Neural cell (in vitro differentiated cells): ENCODE data around the gene SLC17A2.

Source experiments
- CTCF ChIP-seq: fragments of 450-650 bp; IDR thresholded peaks from 2 replicates; pipeline ENCODE4 v1.5.1; 2014; ENCODE audit warnings: antibody characterized with exemption, mild to moderate bottlenecking, moderate library complexity; ENCODE audit not compliant: poor library complexity, severe bottlenecking
- EP300 ChIP-seq: fragments of 450-650 bp; conservative IDR thresholded peaks from 2 replicates; pipeline ENCODE4 v1.6.1; 2014; ENCODE audit warnings: antibody characterized with exemption, mild to moderate bottlenecking, moderate library complexity; ENCODE audit not compliant: poor library complexity, severe bottlenecking
- EZH2 ChIP-seq: fragments of 200-600, 300-800 bp; shearing (Covaris generic), sonication (generic); IDR thresholded peaks from 2 replicates; pipeline ENCODE4 v1.6.1; 2014; ENCODE audit warnings: antibody characterized with exemption, low read length, borderline replicate concordance, mild to moderate bottlenecking; ENCODE audit not compliant: insufficient read depth, poor library complexity, severe bottlenecking
- POLR2AphosphoS5 ChIP-seq: IDR thresholded peaks from 2 replicates; pipeline ENCODE4 v1.6.1; 2012
- RAD21 ChIP-seq: fragments of 450-650 bp; conservative IDR thresholded peaks from 2 replicates; pipeline ENCODE4 v1.6.1; 2014; ENCODE audit warnings: antibody characterized with exemption, mild to moderate bottlenecking, moderate library complexity
- TAF1 ChIP-seq: IDR thresholded peaks from 2 replicates; pipeline ENCODE4 v1.6.1; 2012; ENCODE audit warnings: low read depth

GRCh38 chr6:25895771-25896170 is 34.7 kb downstream of the SLC17A2 start:
- TF ChIP-seq TAF1, result no peak
- TF ChIP-seq RAD21, result no peak
- no peak for TF ChIP-seq CTCF
- no peak for TF ChIP-seq EZH2
- TF ChIP-seq POLR2AphosphoS5, result no peak
- TF ChIP-seq EP300, result no peak
